WTC11 (cell line): ENCODE data around the gene NCCRP1.

Experiments
- JUN ChIP-seq: sonication (generic); formaldehyde crosslinking; IDR thresholded peaks from 2 replicates; pipeline ENCODE4 v1.8.0; 2023; ENCODE audit warnings: mild to moderate bottlenecking, missing genetic modification reagents
- NFE2L1 ChIP-seq: sonication (generic); formaldehyde crosslinking; IDR thresholded peaks from 2 replicates; pipeline ENCODE4 v1.8.1; 2023; ENCODE audit warnings: missing genetic modification reagents
- SP1 ChIP-seq: sonication (generic); formaldehyde crosslinking; conservative IDR thresholded peaks from 2 replicates; pipeline ENCODE4 v1.8.1; 2022; ENCODE audit warnings: missing genetic modification reagents
- TEAD4 ChIP-seq: sonication (generic); formaldehyde crosslinking; IDR thresholded peaks from 2 replicates; pipeline ENCODE4 v1.8.0; 2022; ENCODE audit warnings: mild to moderate bottlenecking, missing genetic modification reagents
- ZNF263 ChIP-seq: sonication (generic); formaldehyde crosslinking; IDR thresholded peaks from 2 replicates; pipeline ENCODE4 v1.8.1; 2022; ENCODE audit warnings: low read depth, mild to moderate bottlenecking, moderate library complexity, missing genetic modification reagents
- TF ChIP-seq, protein P1 (sequence below): sonication (generic); formaldehyde crosslinking; IDR thresholded peaks from 2 replicates; pipeline ENCODE4 v1.8.1; 2022; ENCODE audit warnings: mild to moderate bottlenecking, moderate library complexity, missing genetic modification reagents
- TF ChIP-seq, protein P2 (sequence below): fragments of 200-600 bp; IDR thresholded peaks from 2 replicates; pipeline ENCODE4 v1.8.0; 2022; ENCODE audit warnings: antibody characterized with exemption
- TF ChIP-seq, protein P3 (sequence below): sonication (generic); formaldehyde crosslinking; IDR thresholded peaks from 2 replicates; pipeline ENCODE4 v1.8.0; 2022; ENCODE audit warnings: missing genetic modification reagents
- TF ChIP-seq, protein P4 (sequence below): sonication (generic); formaldehyde crosslinking; IDR thresholded peaks from 2 replicates; pipeline ENCODE4 v1.8.1; 2022; ENCODE audit warnings: missing genetic modification reagents, borderline replicate concordance

DNA sequence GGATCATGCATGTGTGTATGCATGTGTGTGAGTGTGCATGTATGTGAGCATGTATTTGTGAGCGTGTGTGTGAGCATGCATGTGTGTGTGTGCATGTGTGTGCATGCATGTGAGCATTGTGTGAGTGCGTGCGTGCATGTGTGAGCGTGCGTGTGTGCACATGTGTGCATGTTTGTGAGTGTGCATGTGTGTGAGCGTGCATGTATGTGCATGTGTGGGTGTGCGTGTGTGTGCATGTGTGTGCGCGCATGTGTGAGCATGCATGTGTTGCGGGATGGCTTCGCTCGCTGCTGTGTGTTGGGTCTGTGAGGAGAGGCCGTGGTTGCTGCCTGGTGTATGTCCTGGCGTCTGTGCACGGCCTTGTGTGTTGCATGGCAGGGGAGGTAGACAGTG lies 38.8 kb upstream of the NCCRP1 start:
- TF ChIP-seq, protein P1, sequence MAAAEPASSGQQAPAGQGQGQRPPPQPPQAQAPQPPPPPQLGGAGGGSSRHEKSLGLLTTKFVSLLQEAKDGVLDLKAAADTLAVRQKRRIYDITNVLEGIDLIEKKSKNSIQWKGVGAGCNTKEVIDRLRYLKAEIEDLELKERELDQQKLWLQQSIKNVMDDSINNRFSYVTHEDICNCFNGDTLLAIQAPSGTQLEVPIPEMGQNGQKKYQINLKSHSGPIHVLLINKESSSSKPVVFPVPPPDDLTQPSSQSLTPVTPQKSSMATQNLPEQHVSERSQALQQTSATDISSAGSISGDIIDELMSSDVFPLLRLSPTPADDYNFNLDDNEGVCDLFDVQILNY (CRISPR knock-in tag), result no peak
- TF ChIP-seq, protein P2, sequence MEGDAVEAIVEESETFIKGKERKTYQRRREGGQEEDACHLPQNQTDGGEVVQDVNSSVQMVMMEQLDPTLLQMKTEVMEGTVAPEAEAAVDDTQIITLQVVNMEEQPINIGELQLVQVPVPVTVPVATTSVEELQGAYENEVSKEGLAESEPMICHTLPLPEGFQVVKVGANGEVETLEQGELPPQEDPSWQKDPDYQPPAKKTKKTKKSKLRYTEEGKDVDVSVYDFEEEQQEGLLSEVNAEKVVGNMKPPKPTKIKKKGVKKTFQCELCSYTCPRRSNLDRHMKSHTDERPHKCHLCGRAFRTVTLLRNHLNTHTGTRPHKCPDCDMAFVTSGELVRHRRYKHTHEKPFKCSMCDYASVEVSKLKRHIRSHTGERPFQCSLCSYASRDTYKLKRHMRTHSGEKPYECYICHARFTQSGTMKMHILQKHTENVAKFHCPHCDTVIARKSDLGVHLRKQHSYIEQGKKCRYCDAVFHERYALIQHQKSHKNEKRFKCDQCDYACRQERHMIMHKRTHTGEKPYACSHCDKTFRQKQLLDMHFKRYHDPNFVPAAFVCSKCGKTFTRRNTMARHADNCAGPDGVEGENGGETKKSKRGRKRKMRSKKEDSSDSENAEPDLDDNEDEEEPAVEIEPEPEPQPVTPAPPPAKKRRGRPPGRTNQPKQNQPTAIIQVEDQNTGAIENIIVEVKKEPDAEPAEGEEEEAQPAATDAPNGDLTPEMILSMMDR, result no peak
- TF ChIP-seq, protein P3, sequence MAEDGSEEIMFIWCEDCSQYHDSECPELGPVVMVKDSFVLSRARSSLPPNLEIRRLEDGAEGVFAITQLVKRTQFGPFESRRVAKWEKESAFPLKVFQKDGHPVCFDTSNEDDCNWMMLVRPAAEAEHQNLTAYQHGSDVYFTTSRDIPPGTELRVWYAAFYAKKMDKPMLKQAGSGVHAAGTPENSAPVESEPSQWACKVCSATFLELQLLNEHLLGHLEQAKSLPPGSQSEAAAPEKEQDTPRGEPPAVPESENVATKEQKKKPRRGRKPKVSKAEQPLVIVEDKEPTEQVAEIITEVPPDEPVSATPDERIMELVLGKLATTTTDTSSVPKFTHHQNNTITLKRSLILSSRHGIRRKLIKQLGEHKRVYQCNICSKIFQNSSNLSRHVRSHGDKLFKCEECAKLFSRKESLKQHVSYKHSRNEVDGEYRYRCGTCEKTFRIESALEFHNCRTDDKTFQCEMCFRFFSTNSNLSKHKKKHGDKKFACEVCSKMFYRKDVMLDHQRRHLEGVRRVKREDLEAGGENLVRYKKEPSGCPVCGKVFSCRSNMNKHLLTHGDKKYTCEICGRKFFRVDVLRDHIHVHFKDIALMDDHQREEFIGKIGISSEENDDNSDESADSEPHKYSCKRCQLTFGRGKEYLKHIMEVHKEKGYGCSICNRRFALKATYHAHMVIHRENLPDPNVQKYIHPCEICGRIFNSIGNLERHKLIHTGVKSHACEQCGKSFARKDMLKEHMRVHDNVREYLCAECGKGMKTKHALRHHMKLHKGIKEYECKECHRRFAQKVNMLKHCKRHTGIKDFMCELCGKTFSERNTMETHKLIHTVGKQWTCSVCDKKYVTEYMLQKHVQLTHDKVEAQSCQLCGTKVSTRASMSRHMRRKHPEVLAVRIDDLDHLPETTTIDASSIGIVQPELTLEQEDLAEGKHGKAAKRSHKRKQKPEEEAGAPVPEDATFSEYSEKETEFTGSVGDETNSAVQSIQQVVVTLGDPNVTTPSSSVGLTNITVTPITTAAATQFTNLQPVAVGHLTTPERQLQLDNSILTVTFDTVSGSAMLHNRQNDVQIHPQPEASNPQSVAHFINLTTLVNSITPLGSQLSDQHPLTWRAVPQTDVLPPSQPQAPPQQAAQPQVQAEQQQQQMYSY (CRISPR knock-in tag), result no peak
- no peak for TF ChIP-seq ZNF263 (CRISPR knock-in tag)
- TF ChIP-seq JUN, result no peak
- no peak for TF ChIP-seq TEAD4 (CRISPR knock-in tag)
- no peak for TF ChIP-seq NFE2L1 (CRISPR knock-in tag)
- TF ChIP-seq SP1 (CRISPR knock-in tag), result no peak
- TF ChIP-seq, protein P4, sequence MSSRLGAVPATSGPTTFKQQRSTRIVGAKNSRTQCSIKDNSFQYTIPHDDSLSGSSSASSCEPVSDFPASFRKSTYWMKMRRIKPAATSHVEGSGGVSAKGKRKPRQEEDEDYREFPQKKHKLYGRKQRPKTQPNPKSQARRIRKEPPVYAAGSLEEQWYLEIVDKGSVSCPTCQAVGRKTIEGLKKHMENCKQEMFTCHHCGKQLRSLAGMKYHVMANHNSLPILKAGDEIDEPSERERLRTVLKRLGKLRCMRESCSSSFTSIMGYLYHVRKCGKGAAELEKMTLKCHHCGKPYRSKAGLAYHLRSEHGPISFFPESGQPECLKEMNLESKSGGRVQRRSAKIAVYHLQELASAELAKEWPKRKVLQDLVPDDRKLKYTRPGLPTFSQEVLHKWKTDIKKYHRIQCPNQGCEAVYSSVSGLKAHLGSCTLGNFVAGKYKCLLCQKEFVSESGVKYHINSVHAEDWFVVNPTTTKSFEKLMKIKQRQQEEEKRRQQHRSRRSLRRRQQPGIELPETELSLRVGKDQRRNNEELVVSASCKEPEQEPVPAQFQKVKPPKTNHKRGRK (CRISPR knock-in tag), result no peak
